H1 (cell line): ENCODE results near the gene ST8SIA5.

Experiments
- CTCF ChIP-seq, 3 experiments: IDR thresholded peaks; 1 replicate in 2 of 3; 2 replicates in 1 of 3; pipeline versions ENCODE4 v1.5.1 to v1.6.1; 2011; ENCODE audit warnings: low read length in 3 of 3, mild to moderate bottlenecking in 3 of 3, inconsistent platforms in 2 of 3, low read depth in 1 of 3, moderate library complexity in 1 of 3; ENCODE audit not compliant: insufficient read depth in 1 of 3; ENCODE audit errors: control extremely low read depth in 1 of 3
- KDM5A ChIP-seq: fragments of 200-600 bp; IDR thresholded peaks from 2 replicates; pipeline ENCODE4 v1.7.1; 2012; ENCODE audit warnings: mild to moderate bottlenecking, low read length, inconsistent platforms, mixed read lengths
- NRF1 ChIP-seq: IDR thresholded peaks from 2 replicates; pipeline ENCODE4 v1.6.1; 2011; ENCODE audit warnings: mild to moderate bottlenecking, low read depth, low read length, improper control_type of control experiment

- TF ChIP-seq NRF1 = no peak
- no peak for TF ChIP-seq KDM5A
- no peak for TF ChIP-seq CTCF (IDR thresholded peaks at IDR 0.05; ENCODE audit: control extremely low read depth in 1 of 3, insufficient read depth in 1 of 3, low read depth in 1 of 3, low read length in 3 of 3)
Measured at GRCh38 chr18:46718501-46719341, 38.1 kb downstream of the ST8SIA5 start.
